Type B pancreatic cell (in vitro differentiated cells): ENCODE results near the gene PMEPA1. TPM values are rescaled to one million over a fixed set of nuclear protein-coding genes. Genes with fewer than 3 reads are reported as not detected.

ENCODE experiments used
- DNase-seq: peaks from one replicate; pipeline ENCODE4 v3.0.0; 2021; ENCODE audit warnings: mixed read lengths; ENCODE audit not compliant: unreplicated experiment; ENCODE audit errors: extremely low spot score
- H3K27ac Mint-ChIP-seq: 2 replicates; pipeline ENCODE4 v1.8.0; 2021; ENCODE audit warnings: mild to moderate bottlenecking, mixed read lengths
- H3K27me3 Mint-ChIP-seq: 2 replicates; pipeline ENCODE4 v1.8.0; 2021; ENCODE audit warnings: mixed read lengths
- H3K36me3 Mint-ChIP-seq: 2 replicates; pipeline ENCODE4 v1.8.0; 2021; ENCODE audit warnings: mixed read lengths
- H3K4me1 Mint-ChIP-seq: one replicate; pipeline ENCODE4 v1.8.0; 2021; ENCODE audit warnings: mixed read lengths; ENCODE audit not compliant: unreplicated experiment
- H3K4me3 Mint-ChIP-seq: 2 replicates; pipeline ENCODE4 v1.8.0; 2021; ENCODE audit warnings: mild to moderate bottlenecking, mixed read lengths
- H3K9me3 Mint-ChIP-seq: 2 replicates; pipeline ENCODE4 v1.8.0; 2021; ENCODE audit warnings: mixed read lengths
- CTCF ChIP-seq: fragments of 200-600 bp; sonication (generic); conservative IDR thresholded peaks from 2 replicates; pipeline ENCODE4 v1.5.0; 2021; ENCODE audit warnings: antibody characterized with exemption, mild to moderate bottlenecking
- total RNA-seq: library from RNA; stranded (reverse); gene quantifications from 2 replicates; pipeline ENCODE4 v1.2.1, GENCODE V29; 2021; ENCODE audit warnings: low replicate concordance

Gene PMEPA1
- total RNA-seq, 1 donor from 2014 or later: 8.8 TPM

- peaks cover 49% of the 10 kb centered on the region for H3K4me1 Mint-ChIP-seq
Measured at GRCh38 chr20:57676589-57677583, 32.9 kb downstream of the PMEPA1 start.

GRCh38 chr20:57675773-57676172 lies 34.0 kb downstream of the PMEPA1 start:
- H3K4me1 Mint-ChIP-seq: peaks cover 50% of the 10 kb centered on the region
- TF ChIP-seq CTCF: no peak
- H3K27ac Mint-ChIP-seq: no peak overlapping the region
- peaks cover 3% of the 10 kb centered on the region for H3K36me3 Mint-ChIP-seq
- H3K9me3 Mint-ChIP-seq: no peaks in the 10 kb centered on the region
- H3K27me3 Mint-ChIP-seq: peaks cover 19% of the 10 kb centered on the region
- DNase-seq: no peak
- H3K4me3 Mint-ChIP-seq: no peak overlapping the region

More at GRCh38 chr20:57676589-57677583, 32.9 kb downstream of the PMEPA1 start:
- no peak overlapping the region for H3K27ac Mint-ChIP-seq
- no peak overlapping the region for H3K4me3 Mint-ChIP-seq
- peaks cover 3% of the 10 kb centered on the region for H3K36me3 Mint-ChIP-seq
- no peaks in the 10 kb centered on the region for H3K9me3 Mint-ChIP-seq
- DNase-seq: no peak
- TF ChIP-seq CTCF: no peak
- peaks cover 19% of the 10 kb centered on the region for H3K27me3 Mint-ChIP-seq

- DNase-seq: no peak
- H3K36me3 Mint-ChIP-seq: no peaks in the 10 kb centered on the region
- no peaks in the 10 kb centered on the region for H3K9me3 Mint-ChIP-seq
- H3K4me1 Mint-ChIP-seq: peaks cover 28% of the 10 kb centered on the region
- no peak for TF ChIP-seq CTCF
- H3K27me3 Mint-ChIP-seq: peaks cover 10% of the 10 kb centered on the region
- no peak overlapping the region for H3K4me3 Mint-ChIP-seq
- no peak overlapping the region for H3K27ac Mint-ChIP-seq
Measured at GRCh38 chr20:57672953-57673575, 36.8 kb downstream of the PMEPA1 start.

GRCh38 chr20:57672164-57672563 lies 37.7 kb downstream of the PMEPA1 start:
- H3K4me3 Mint-ChIP-seq: no peak overlapping the region
- no peaks in the 10 kb centered on the region for H3K9me3 Mint-ChIP-seq
- H3K4me1 Mint-ChIP-seq: peaks cover 20% of the 10 kb centered on the region
- no peak for DNase-seq
- peaks cover 4% of the 10 kb centered on the region for H3K27me3 Mint-ChIP-seq
- peak overlapping the region; percentile 58 for H3K27ac Mint-ChIP-seq
- H3K36me3 Mint-ChIP-seq: no peaks in the 10 kb centered on the region
- TF ChIP-seq CTCF: no peak

GRCh38 chr20:57671662-57672061 lies 38.2 kb downstream of the PMEPA1 start:
- peaks cover 15% of the 10 kb centered on the region for H3K4me1 Mint-ChIP-seq
- no peak for DNase-seq
- no peak overlapping the region for H3K27ac Mint-ChIP-seq
- H3K27me3 Mint-ChIP-seq: no peaks in the 10 kb centered on the region
- peak; percentile 18 for TF ChIP-seq CTCF
- no peaks in the 10 kb centered on the region for H3K36me3 Mint-ChIP-seq
- no peak overlapping the region for H3K4me3 Mint-ChIP-seq
- no peaks in the 10 kb centered on the region for H3K9me3 Mint-ChIP-seq
